Rectal smooth muscle tissue (tissue), 1 donor: ENCODE data around the gene CACNG5.

Experiments used
- H3K27ac ChIP-seq: one replicate; pipeline ENCODE4 v1.7.0; 2013; ENCODE audit warnings: low read depth, low read length, inconsistent platforms
- H3K27me3 ChIP-seq: one replicate; pipeline ENCODE4 v1.7.0; 2013; ENCODE audit warnings: low read length; ENCODE audit not compliant: control insufficient read depth, insufficient read depth
- H3K36me3 ChIP-seq: one replicate; pipeline ENCODE4 v1.7.0; 2013; ENCODE audit warnings: low read length; ENCODE audit not compliant: control insufficient read depth, insufficient read depth
- H3K4me1 ChIP-seq: one replicate; pipeline ENCODE4 v1.7.0; 2013; ENCODE audit warnings: low read length; ENCODE audit not compliant: control insufficient read depth, insufficient read depth
- H3K4me3 ChIP-seq: one replicate; pipeline ENCODE4 v1.7.0; 2013; ENCODE audit warnings: low read length
- H3K9ac ChIP-seq: one replicate; pipeline ENCODE4 v1.7.0; 2013; ENCODE audit warnings: low read length

The CACNG5 gene

DNA sequence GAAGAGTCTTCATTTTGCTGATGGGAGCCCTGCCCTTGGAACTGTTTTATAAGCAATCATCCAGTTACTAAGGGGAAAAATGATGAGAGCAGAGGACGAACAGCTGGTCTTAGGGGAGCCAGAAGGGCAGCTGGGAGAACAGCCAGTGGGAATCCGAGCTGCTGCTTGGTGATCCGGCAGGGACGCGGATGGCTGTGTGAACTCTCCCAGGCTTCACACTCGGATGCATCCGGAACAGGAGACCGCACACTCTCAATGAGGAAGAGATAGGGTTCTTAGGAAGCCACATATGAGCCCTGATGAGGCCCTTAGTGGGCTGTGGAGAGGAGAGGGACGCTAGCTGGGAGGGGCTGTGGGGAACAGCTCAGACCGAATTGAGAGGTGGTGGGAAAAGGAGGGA, 5.0 kb upstream of the CACNG5 start:
- no peak overlapping the region for H3K9ac ChIP-seq
- no peak overlapping the region for H3K27ac ChIP-seq
- H3K36me3 ChIP-seq: no peaks in the 10 kb centered on the region
- H3K27me3 ChIP-seq: no peaks in the 10 kb centered on the region
- H3K4me1 ChIP-seq: no peaks in the 10 kb centered on the region
- no peak overlapping the region for H3K4me3 ChIP-seq

DNA sequence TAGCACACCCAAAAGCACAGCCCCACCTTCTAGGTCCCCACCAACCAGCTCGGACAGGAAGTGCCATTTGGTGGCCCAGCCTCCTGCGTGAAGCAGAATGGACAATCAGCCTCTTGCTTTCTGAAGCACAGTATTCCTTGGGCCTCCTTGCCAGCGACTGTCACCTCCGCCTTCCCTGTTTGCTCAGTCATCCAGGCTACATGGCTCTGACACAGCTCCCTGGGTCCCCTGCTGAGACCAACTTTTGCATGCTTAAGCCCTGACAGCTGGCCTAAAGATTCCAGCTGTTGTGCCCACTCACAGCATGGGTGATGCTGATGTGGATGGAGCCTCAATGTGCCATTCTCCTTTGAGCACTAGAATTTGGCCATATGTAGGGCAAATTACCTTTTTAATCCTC, 4.5 kb upstream of the CACNG5 start:
- no peaks in the 10 kb centered on the region for H3K4me1 ChIP-seq
- H3K36me3 ChIP-seq: no peaks in the 10 kb centered on the region
- no peak overlapping the region for H3K27ac ChIP-seq
- no peak overlapping the region for H3K4me3 ChIP-seq
- H3K27me3 ChIP-seq: peaks cover 3% of the 10 kb centered on the region
- H3K9ac ChIP-seq: no peak overlapping the region

DNA sequence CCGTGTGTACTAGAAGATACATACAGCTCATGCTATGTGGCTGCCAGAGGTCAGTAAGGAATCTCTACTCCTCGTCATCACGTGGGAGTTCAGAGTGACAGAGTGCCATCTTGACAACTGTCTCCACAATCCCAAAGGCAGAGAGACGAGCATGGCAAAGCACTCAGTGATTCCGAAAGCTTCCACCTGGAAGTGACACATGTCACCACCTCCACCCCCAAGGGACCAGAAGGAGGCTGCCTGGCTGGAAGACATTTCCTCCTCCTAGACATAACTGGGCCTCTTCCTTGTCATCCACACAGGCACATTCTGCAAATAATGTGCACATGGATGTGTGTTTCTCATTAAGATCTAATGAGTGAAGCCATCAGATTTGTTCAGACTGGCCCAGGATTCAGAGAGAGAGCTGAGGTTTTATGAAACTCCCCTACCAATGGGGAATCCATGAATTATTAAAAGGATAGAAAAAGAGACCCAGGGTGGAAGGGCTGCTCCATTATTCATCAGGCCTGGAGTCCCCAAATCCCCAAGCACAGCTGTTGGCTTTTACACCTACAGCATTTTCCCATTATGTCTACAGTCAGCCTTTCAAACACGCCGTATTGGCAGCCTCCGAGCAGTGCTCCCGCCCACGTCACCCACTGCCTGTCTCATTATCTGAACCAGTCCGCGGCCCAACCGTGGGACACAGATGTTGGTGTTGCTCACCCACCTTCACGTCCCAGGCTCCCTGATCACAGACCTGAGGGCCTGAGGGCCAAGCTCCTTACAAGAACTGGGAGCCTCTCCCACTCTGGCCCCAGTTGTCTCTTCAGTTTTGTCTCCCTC, 3.3 kb upstream of the CACNG5 start:
- Histone ChIP-seq H3K4me3 (no peak overlapping the region), H3K36me3 (no peaks in the 10 kb centered on the region), H3K27me3 (peaks cover 11% of the 10 kb centered on the region), H3K27ac (no peak overlapping the region), H3K9ac (no peak overlapping the region), H3K4me1 (no peaks in the 10 kb centered on the region)

DNA sequence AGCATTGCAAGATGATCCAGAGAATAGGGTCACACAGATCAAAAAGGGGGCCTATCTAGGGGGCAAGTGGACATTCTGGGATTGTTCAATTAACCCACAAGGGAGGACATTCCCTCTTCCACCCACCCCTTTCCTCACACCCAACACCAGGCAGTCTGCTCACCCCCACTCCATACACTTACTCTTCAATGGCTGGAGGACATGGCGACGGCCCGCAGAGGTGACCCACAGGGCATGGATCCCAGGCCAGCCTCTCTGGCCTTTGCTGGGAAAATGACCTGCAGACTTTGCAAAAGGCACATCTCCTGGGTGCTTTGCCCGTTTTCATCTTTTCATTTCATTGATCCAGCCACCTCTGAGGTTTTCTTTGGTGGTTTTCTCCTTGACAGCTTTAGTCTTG, 1.7 kb upstream of the CACNG5 start:
- H3K4me3 ChIP-seq: no peak overlapping the region
- no peaks in the 10 kb centered on the region for H3K36me3 ChIP-seq
- H3K27ac ChIP-seq: no peak overlapping the region
- no peaks in the 10 kb centered on the region for H3K4me1 ChIP-seq
- H3K27me3 ChIP-seq: peaks cover 12% of the 10 kb centered on the region
- H3K9ac ChIP-seq: no peak overlapping the region

DNA sequence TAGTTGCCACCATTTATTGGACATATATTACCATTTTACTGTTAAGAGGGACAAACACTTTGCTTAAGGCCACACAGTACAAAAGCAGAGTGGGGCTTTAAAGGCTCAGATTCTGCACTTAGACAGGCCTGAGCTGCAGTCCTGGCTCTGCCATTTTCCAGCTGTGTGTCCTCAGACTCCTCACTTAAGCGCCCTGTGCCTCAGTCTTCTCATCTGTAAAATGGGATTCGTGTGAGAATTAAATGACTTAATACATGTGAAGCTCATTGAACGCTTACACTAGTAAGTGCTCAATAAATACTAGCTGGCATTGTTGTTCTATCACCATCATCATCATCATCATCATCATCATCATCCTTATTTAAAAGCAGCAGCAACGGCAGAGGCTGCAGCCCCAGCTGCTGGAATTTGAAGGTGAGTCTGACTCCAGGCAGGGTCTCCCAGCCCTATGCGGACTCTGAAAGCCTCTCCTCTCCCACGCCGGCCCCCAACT, 445 bp upstream of the CACNG5 start:
- Histone ChIP-seq H3K4me3 (no peak overlapping the region), H3K27me3 (peaks cover 12% of the 10 kb centered on the region), H3K36me3 (no peaks in the 10 kb centered on the region), H3K27ac (no peak overlapping the region), H3K9ac (no peak overlapping the region), H3K4me1 (no peaks in the 10 kb centered on the region)

DNA sequence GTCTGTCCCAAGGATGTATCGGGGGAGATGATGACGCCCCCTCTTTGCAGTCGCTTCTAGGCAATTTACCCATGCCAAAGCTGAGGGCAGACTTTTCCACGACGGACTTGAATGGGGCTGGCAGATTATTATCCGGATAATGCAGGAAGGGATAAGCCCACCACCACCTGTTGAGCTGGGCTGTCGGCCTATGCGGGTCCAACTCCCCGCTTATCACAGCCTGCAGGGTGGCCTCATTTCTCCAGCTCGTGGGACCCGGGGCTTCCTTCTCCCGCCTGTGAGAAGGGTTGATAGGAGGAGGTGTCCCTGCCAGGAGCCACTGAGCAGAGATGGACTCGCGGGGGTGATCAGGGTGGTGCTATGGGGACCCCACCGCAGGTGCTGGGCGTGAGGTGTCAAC, 559 bp downstream of the CACNG5 start:
- Histone ChIP-seq H3K9ac (no peak overlapping the region), H3K27me3 (peaks cover 12% of the 10 kb centered on the region), H3K4me1 (no peaks in the 10 kb centered on the region), H3K27ac (no peak overlapping the region), H3K4me3 (no peak overlapping the region), H3K36me3 (no peaks in the 10 kb centered on the region)

DNA sequence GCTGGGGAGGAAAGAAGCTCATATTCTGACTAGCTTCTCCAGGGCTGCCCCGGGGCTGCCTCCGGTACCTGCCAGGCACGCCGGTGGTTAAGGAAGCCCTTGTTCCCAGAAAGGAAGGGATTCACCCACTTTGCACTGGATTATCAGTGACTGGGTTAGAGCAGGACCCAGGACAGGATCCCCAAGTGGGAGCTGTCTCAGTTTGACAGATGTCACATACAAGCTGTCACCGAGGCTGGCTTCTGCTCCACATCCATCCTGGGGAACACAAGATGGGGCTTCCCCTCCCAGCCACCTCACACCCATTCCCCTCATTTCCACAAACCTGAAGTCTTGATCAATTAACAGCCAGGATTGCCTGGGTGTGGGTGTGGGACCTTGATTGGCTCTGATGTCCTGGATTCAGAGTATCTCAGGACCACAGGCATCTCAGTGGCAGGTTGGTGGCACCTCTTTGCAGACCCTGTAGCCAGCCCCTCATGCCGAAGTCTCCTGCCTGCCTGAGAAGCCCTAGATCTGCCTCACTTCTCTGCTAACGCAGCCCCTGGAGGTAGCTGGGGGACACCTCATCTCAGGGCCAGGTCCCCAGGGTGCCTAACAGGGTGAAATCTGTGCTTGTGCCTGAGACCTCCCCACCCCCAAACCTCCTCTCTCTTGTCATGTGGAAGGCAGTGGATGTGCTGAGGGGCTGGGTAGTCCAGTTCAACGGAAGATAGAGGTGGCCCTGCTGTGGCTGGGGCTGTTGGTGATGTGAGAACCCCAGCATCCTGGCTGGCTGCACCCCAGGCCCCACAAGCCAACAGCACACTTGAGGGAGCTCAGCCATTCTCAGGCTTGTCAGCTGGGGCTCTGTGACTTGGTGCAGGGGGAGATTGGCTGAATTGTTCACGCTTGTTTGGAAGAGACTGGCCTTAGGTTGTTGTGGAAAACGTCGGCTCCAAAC, 1.4 kb downstream of the CACNG5 start:
- Histone ChIP-seq H3K27me3 (peaks cover 12% of the 10 kb centered on the region), H3K9ac (no peak overlapping the region), H3K27ac (no peak overlapping the region)

DNA sequence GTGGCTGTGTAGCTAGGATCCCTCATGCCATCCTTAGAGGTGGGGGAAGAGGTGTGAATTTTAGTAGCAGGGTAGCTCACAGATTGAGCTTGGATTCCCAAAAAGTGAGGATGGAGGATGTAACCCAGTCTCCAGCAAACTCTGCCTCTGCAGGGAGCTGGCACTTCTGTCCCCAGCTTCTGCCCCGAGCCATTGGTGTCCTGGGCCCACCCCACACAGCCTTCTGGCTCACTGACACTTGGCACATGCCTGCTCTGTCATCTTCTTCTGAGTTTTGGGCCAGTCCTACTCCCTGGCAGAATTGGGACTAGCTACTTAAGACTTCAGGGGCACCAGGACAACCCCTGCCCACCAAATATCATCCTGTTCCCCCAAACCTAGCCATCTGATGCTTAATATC, 2.3 kb downstream of the CACNG5 start:
- Histone ChIP-seq H3K9ac (no peak overlapping the region), H3K36me3 (no peaks in the 10 kb centered on the region), H3K27ac (no peak overlapping the region), H3K4me3 (no peak overlapping the region), H3K27me3 (peaks cover 12% of the 10 kb centered on the region), H3K4me1 (no peaks in the 10 kb centered on the region)

More for the DNA sequence above, 1.4 kb downstream of the CACNG5 start:
- Histone ChIP-seq H3K36me3 (no peaks in the 10 kb centered on the region), H3K4me1 (no peaks in the 10 kb centered on the region), H3K4me3 (no peak overlapping the region)

DNA sequence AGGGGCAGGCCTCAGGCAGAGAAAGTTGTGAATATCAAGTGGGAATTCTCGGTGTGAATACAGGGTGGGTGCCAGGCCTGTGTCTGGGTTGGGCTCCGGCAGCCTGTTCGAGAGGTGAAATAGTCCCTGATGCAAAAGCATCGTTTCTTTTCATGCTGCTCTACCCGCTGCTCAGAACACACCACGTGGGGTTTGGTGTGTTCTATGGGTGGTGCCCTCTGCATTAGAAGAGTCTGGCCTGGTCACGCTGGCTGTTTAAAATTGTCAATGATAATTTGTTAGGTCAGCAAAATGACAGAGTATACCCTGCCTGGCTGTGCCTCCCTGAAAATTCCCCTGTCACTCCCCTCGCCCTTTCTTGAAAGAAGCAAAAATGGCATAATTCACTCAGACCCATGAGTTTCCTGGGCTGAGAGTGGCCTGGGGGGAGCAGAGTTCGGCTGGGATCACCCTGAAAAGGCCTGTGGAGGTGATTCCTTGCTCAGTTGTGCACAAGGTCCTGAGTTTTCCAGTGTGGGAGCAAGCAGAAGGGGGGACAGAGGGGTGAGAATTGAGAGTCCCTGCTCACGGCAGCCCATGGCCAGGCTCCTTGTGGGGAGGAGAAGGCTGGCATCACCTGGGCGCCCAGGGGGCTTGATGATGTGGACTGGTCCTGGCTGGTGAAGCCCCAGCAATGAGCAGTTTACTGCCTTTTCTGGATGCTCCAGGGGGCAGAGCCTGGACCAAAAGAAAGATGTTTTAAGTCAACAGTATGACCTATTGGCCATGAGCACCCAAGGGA, 3.2 kb downstream of the CACNG5 start:
- Histone ChIP-seq H3K36me3 (no peaks in the 10 kb centered on the region), H3K4me3 (no peak overlapping the region), H3K27me3 (peaks cover 12% of the 10 kb centered on the region), H3K4me1 (no peaks in the 10 kb centered on the region), H3K9ac (no peak overlapping the region), H3K27ac (no peak overlapping the region)

DNA sequence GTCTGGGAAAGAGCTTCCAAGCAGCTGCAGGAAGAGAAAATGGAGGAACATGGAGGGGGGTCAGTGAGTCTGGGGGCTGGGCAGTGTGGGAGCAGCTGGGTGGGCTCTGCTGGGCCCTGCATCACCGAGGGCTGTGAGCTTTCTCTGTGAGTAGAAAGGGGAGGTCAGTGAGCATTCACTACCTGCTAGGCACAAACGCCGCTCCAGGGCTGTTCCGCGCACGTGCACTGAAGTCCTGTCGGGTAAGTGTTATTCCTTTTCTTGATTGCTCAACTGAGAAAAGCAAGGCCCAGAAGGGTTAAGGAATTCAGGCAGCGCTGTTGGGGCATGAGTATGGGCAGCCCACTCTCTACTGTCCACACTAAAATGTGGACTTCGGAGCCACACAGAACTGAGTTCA, 4.7 kb downstream of the CACNG5 start:
- Histone ChIP-seq H3K4me3 (no peak overlapping the region), H3K27ac (no peak overlapping the region), H3K4me1 (no peaks in the 10 kb centered on the region), H3K27me3 (peaks cover 12% of the 10 kb centered on the region), H3K36me3 (no peaks in the 10 kb centered on the region), H3K9ac (no peak overlapping the region)

DNA sequence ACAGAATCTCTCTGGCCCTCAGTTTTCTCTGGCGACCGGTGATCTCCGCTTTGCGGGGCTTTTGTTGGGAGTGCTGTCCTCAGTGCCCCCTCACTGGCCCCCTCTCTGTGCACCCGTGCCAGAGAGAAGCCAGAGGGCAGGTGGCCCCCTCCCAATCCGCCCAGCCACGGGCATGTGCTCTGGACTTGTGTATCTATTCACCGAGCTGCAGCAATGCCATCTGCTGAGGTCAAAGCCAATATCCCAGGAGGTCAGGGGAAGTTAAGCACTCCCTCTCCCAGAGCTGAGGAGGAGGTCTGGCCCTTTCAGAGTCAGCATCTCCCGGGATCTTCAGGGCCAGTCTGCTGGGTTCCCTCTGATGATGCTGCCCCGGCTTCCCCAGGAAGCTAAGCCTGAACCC, 5.1 kb downstream of the CACNG5 start:
- no peak overlapping the region for H3K27ac ChIP-seq
- peaks cover 12% of the 10 kb centered on the region for H3K27me3 ChIP-seq
- no peak overlapping the region for H3K4me3 ChIP-seq
- H3K4me1 ChIP-seq: no peaks in the 10 kb centered on the region
- H3K36me3 ChIP-seq: no peaks in the 10 kb centered on the region
- H3K9ac ChIP-seq: no peak overlapping the region

DNA sequence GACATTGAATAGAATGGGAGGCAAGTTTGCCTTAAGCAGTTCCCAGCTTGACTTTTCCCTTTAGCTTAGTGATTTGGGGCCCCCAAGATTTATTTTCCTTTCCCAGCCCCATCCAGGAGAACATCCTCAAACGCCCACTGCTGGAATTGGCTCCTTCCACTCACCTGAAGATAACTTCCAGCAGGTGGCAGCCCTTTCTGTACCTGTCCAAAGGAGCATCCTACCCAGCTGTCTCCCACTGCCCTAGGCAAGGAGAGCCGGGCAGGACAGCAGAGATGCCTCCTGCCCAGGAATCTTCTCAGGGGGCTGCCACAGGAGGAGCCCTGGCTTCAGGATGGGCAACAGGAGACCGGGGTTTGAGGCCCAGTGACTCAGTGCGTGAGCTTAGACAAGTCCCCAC, 6.4 kb downstream of the CACNG5 start:
- H3K27ac ChIP-seq: no peak overlapping the region
- peaks cover 3% of the 10 kb centered on the region for H3K27me3 ChIP-seq
- no peak overlapping the region for H3K4me3 ChIP-seq
- H3K9ac ChIP-seq: no peak overlapping the region
- H3K36me3 ChIP-seq: no peaks in the 10 kb centered on the region
- H3K4me1 ChIP-seq: no peaks in the 10 kb centered on the region
